Stimulated activated effector memory CD8-positive, alpha-beta T cell treated with anti-CD3 and anti-CD28 coated beads, Interleukin-12 subunit alpha, Interleukin-12 subunit beta, amount 100 ng/mL, for 72 hours (primary cell): ENCODE results near the gene ATG4B.

Experiments
- ATAC-seq: fragments of 150-1000 bp; cut with Tn5 transposase; 2 replicates; pipeline ENCODE4 v1.10.0; 2021
- DNase-seq, 2 donors: peaks; one replicate each; pipeline ENCODE4 v3.0.0; 2021 to 2022; ENCODE audit warnings: low spot score in 2 of 2
- H3K27ac Mint-ChIP-seq: one replicate; pipeline ENCODE4 v1.8.0; 2022; ENCODE audit warnings: mild to moderate bottlenecking, mixed read lengths
- H3K36me3 Mint-ChIP-seq: one replicate; pipeline ENCODE4 v1.8.0; 2022; ENCODE audit warnings: mild to moderate bottlenecking, mixed read lengths
- H3K4me1 Mint-ChIP-seq: one replicate; pipeline ENCODE4 v1.8.0; 2022; ENCODE audit warnings: mixed read lengths
- H3K4me3 Mint-ChIP-seq: one replicate; pipeline ENCODE4 v1.8.0; 2022; ENCODE audit warnings: mild to moderate bottlenecking, mixed read lengths
- H3K9me3 Mint-ChIP-seq: one replicate; pipeline ENCODE4 v1.8.0; 2022; ENCODE audit warnings: mixed read lengths

ATG4B gene

DNA sequence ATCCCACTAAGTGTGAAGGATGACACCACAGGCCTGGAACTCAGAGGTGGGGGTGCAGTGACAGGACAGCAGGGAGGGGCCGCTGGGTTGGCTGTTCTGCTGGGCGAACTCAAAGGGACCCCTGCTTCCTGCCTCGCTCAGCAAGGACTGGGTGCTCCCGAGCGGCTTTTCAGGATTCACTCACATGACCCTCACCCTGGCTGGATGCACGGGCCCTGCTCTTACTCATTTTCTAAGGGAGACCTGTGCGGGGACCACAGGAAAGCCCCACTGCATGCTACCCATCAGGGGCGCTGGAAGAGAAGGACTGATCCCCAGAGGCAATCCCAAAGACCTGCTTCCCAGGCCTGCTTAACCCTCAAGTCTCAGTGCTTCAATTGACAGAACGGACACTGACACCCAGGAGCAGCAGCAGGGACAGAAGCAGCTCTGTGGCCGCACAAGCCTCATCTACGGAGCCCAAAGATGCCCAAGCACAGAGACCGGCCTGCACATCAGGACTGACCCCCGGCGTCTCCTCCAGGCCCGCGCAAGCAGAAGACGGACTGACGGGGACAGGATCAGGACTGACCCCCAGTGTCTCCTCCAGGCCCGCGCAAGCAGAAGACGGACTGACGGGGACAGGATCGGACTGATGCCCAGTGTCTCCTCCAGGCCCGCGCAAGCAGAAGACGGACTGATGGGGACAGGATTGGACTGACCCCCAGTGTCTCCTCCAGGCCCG lies 30.2 kb upstream of the ATG4B start:
- ATAC-seq, result no peak
- Mint-ChIP-seq H3K4me1 (peaks cover 25% of the 10 kb centered on the region), H3K9me3 (no peaks in the 10 kb centered on the region), H3K36me3 (peaks cover 41% of the 10 kb centered on the region), H3K27ac (no peak overlapping the region), H3K4me3 (no peak overlapping the region)
- DNase-seq, result no peak

DNA sequence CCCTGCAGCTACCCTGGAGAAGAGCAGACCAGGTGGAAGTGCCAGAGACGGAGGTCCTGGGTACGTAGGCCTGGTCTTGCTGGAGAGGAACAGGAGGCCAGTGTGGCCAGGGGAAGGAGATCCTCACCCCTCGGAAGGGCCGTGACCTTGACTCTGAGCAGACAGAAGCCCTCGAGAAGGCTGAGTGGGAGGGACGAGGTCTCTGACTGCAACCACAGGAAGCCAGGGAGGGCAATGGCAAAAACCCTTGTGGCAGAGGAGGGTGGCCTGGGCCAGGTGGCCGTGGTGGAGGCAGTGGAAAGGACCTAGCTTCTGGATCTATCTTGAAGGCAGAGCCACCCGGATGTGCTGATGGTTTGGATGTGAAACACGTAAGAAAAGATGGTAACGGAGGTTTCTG lies 28.6 kb upstream of the ATG4B start:
- peak overlapping the region; percentile 51 for H3K27ac Mint-ChIP-seq
- peaks cover 25% of the 10 kb centered on the region for H3K4me1 Mint-ChIP-seq
- DNase-seq (no peak), ATAC-seq (no peak)
- H3K36me3 Mint-ChIP-seq, result peaks cover 37% of the 10 kb centered on the region
- H3K4me3 Mint-ChIP-seq, result peak overlapping the region; percentile 65
- H3K9me3 Mint-ChIP-seq, result no peaks in the 10 kb centered on the region

DNA sequence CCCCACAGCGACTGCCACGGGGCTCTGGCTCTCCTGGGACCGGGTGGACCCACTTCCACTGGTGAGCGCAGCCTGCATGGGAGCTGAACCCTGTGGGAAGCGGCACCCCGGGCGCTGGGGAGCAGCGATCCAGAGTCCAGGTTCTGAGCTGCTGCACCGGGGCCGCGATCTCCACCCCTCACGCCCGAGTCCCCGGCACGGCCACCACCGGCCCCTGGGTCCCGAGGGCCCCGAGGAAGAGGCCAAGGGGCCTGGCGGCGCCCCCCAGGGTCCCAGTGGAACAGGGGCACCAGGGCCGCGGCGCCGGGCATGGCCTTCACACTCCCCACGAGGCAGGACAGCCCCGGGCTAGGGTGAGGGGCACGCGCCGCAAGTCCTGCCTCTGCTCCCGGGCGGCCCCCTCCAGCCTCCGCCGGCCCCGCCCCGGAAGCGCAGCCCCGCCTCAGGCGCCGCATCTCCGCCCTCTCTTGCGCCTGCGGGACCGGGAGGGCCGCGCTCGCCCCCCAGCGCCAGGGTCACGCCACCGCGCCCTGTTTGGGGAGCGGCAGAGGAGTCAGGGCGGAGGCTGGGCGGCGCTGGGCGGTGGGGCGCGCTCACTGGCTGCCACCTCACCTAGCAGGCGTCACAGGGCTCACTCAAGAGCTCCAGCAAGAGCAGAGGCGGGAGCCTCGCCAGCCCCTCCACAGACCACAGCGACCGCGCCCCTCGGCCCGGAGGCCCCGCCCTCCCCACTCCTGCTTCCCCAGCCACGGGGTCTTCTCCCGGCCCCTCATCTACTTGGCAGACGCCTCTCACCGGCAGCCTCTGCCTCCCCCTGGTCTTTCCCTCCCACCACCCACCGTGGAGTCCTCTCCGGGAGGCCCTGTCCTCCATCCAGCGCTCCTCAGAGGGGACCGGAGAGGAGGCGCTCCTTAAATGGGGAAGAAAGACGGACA lies 27.4 kb upstream of the ATG4B start:
- peak overlapping the region; percentile 93 for H3K27ac Mint-ChIP-seq
- peak; percentile 89 to 93 for DNase-seq
- H3K4me3 Mint-ChIP-seq, result peak overlapping the region; percentile 65
- H3K36me3 Mint-ChIP-seq, result peaks cover 27% of the 10 kb centered on the region
- peak; percentile 99 for ATAC-seq
- H3K9me3 Mint-ChIP-seq, result no peaks in the 10 kb centered on the region
- H3K4me1 Mint-ChIP-seq, result peaks cover 25% of the 10 kb centered on the region

DNA sequence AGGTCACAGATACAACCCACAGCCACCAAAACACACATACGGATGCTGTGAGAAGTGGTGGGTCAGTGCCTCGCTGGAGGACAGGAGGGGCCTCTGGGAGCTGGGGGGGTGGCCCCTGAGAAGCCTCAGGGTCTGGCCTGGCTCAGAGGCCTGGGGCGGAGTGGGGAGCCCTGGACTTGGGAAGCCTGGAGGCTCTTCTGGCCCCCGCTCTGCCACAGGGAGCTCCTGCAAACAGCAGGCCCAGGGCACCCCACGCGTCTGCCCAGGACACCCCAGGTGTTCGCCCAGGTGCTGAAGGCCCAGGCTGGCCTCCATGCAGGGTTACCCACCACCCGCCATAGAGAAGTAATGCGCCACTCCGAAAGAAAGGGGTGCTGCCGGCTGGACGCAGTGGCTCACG lies 26.4 kb upstream of the ATG4B start:
- H3K9me3 Mint-ChIP-seq, result no peaks in the 10 kb centered on the region
- DNase-seq, result no peak
- H3K4me1 Mint-ChIP-seq, result peaks cover 31% of the 10 kb centered on the region
- no peak for ATAC-seq
- peak overlapping the region; percentile 93 for H3K27ac Mint-ChIP-seq
- H3K36me3 Mint-ChIP-seq, result peaks cover 20% of the 10 kb centered on the region
- H3K4me3 Mint-ChIP-seq, result peak overlapping the region; percentile 65

DNA sequence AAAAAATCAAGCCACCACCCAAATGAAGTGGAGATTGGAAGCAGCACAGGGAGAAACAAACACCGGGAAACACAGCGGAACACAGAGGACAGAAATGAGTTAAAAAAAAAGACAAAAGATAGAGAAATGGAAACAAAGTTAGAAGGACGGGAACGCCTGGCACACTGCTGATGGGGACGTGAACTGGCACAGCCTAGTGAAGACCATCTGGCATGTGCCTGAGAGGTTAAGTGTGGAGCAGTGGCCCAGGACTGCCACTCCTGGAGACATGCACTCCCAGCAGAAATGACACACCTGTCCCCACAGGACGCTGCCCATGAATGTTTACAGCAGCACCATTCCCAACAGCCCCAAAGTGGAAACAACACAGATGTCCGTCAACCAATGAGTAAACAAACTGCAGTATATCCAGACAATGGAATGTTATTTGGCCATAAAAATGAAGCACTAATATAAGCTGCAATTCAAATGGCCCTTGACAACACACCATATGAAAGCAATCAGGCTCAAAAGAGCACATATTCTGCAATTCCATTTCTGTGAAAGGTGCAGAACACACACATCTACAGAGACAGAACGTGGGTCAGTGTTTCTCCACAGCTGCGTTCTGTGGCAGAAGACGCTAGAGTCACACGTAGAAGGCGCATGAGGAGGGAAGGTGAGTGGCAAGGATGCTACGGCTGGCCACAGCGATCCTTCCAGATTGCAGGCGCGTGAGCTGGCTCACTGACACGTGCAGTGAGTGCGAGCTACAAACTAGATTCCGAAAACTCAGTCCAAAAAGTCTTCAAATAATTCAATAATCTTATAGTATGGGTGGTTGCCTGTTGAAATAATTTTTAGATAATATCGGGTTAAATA lies 25.1 kb upstream of the ATG4B start:
- Mint-ChIP-seq H3K9me3 (no peaks in the 10 kb centered on the region), H3K4me1 (peaks cover 38% of the 10 kb centered on the region), H3K36me3 (peaks cover 13% of the 10 kb centered on the region), H3K4me3 (no peak overlapping the region), H3K27ac (peak overlapping the region; percentile 1)
- ATAC-seq (no peak), DNase-seq (no peak)

DNA sequence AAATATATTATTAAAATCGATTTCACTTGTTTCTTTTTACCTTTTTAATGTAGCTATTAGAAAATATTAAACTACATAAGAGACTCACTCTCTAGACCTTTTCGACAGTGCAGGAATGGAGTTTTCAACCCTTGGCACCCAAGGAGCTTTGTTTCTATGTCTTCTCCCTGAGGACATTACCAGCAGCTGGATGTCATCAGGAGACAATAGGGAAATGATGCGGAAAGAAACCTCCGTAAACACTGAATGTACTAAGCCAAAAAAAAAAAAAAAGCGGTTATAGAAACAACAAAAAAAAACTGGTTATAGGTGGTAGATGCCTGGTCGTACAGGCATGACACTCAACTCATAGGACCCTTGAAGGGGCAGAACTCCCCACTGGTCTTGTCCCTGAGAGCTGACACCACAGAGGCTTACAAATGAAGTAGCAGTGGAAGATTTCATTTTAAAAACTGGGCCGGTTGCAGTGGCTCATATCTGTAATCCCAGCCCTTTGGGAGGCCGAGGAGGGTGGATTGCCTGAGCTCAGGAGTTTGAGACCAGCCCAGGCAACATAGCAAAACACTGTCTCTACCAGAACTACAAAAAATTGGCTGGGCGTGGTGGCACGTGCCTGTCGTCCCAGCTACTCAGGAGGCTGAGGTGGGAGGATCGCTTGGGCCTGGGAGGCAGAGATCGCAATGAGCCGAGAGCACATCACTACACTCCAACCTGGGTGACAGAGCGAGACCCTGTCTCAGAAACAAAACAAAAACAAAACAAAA lies 24.3 kb upstream of the ATG4B start:
- peaks cover 22% of the 10 kb centered on the region for H3K36me3 Mint-ChIP-seq
- H3K27ac Mint-ChIP-seq, result no peak overlapping the region
- no peak overlapping the region for H3K4me3 Mint-ChIP-seq
- no peak for ATAC-seq
- no peaks in the 10 kb centered on the region for H3K9me3 Mint-ChIP-seq
- H3K4me1 Mint-ChIP-seq, result peaks cover 46% of the 10 kb centered on the region
- no peak for DNase-seq

DNA sequence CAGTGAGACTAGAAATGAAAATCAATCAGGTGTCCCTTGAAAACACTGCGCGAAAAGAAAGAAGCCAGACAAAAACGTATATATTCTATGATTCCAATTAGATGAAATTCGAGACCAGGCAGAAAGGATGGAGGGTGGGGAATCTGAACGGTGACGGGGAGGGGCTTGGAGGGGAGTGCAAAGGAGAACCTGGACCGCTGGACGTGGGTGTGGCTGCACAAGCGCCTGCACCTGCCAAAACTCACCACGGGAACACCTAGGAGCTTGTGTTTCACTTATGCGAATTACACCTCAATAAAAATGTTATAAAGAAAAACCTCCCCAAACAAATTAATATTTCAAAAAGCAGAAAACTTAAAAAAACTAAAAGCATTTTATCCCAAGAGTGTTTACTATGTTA lies 22.5 kb upstream of the ATG4B start:
- Mint-ChIP-seq H3K9me3 (no peaks in the 10 kb centered on the region), H3K4me1 (peaks cover 47% of the 10 kb centered on the region), H3K4me3 (no peak overlapping the region), H3K36me3 (peaks cover 24% of the 10 kb centered on the region), H3K27ac (peak overlapping the region; percentile 34)
- no peak for DNase-seq
- ATAC-seq, result no peak

DNA sequence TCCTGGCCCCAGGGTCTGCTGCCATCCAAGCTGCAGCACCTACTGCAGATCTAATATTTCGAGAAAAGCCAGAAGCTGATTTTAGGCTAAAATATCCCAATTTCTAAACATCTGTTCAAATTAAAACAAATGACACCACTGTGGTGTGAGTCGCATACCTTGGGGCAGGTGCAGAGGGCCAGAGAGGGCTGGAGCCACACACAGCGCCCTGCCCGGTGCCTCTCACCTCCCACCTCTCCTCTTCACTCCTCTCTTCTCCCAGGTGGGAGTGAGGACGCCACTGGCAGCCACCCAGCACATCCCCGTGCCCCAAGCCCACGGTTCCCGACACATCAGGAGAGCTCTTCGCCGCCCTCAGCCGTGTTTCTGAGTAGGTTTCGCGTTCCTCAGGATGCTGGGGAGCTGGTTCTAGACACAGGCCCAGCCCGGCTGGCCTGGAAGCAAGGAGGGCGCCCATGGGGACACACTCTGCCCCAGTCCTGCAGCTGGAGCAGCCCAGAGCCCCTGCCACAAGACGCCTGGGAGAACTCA lies 21.9 kb upstream of the ATG4B start:
- H3K4me1 Mint-ChIP-seq, result peaks cover 45% of the 10 kb centered on the region
- peaks cover 27% of the 10 kb centered on the region for H3K36me3 Mint-ChIP-seq
- peak overlapping the region; percentile 46 for H3K4me3 Mint-ChIP-seq
- DNase-seq (no peak), ATAC-seq (no peak)
- peaks cover under 1% of the 10 kb centered on the region for H3K9me3 Mint-ChIP-seq
- H3K27ac Mint-ChIP-seq, result peak overlapping the region; percentile 79

DNA sequence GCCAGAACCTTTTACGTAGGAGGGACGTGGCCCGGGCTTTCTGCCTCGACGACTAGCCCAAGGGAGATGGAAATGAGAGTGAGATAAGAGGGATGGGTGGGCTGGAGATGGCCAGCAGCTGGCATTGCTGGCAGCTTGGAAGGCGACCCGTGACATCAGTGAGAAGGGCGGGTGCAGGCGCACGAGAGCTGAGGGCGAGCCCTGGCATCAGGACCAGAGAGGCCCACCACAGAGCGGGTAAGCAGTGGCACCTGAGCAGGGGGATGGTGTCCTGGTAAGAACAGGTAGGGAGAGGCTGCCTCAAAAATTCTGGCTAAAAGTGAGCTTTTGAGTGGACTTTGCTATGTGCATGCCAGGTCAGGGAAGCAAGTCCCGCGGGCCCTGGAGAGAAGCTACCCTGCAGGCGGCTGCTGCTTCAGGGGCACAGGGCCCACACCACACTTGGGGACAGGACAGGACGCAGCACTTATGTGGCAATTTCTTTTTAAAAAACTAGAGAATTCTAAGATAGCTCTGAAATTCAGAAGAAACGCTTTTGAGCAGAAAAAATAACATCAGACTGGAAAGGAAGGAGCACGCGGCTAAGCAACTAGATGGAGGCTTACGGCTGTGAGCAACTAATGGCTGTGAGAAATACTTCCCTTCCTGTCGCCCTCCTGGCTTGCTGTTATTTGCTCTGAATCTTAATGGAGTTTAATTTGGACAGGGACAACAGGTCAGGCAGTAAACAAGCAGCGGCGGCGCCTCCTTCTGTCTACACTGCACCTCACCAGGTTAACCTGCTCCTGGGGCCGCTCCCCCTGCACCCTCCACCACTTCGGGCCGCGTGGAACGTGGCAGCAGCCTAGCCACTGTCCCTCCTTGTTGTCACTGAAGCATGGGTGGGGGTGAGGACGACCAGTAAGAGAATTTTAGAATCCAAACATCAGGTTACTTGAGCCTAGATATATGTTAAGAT lies 21.0 kb upstream of the ATG4B start:
- H3K4me3 Mint-ChIP-seq, result peak overlapping the region; percentile 72
- DNase-seq (no peak), ATAC-seq (no peak)
- peaks cover 36% of the 10 kb centered on the region for H3K36me3 Mint-ChIP-seq
- peak overlapping the region; percentile 81 for H3K27ac Mint-ChIP-seq
- peaks cover 3% of the 10 kb centered on the region for H3K9me3 Mint-ChIP-seq
- peaks cover 51% of the 10 kb centered on the region for H3K4me1 Mint-ChIP-seq

DNA sequence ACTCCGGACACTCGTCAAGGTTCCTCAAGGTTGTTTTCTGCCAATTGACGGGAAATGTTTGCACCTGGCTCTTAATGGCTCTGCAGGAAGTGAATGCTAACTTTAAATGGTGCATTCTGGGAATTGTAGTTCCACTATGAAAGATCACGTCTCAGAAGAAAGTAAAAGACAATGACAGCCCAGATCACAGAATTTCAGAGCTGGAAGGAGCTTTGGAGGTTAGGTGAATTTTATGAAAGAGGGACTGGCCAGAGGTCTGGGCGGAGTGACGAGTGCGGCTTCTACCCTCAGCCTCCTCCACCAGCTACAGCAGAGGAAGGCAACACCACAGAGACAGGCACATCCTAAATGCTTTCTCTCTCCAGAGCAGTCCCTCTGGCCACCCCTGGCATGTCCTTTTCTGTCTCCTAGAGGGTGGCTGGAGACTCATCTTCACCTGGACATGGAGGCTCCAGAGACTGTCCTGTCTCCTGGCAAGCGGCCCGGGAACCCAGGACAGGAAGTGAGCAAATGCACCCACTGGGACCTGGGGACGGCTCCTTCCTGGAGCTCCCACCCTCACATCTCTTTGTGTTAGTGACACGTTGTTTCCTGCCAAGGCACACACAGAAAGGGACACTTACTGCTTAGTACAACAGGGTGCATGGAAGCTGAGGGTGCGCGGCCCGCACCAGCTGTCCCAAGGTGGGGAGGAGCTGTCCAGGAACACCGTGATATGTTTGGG lies 19.9 kb upstream of the ATG4B start:
- DNase-seq (no peak), ATAC-seq (no peak)
- H3K4me3 Mint-ChIP-seq, result peak overlapping the region; percentile 72
- peak overlapping the region; percentile 81 for H3K27ac Mint-ChIP-seq
- peaks cover 48% of the 10 kb centered on the region for H3K4me1 Mint-ChIP-seq
- H3K9me3 Mint-ChIP-seq, result peaks cover 3% of the 10 kb centered on the region
- H3K36me3 Mint-ChIP-seq, result peaks cover 46% of the 10 kb centered on the region

DNA sequence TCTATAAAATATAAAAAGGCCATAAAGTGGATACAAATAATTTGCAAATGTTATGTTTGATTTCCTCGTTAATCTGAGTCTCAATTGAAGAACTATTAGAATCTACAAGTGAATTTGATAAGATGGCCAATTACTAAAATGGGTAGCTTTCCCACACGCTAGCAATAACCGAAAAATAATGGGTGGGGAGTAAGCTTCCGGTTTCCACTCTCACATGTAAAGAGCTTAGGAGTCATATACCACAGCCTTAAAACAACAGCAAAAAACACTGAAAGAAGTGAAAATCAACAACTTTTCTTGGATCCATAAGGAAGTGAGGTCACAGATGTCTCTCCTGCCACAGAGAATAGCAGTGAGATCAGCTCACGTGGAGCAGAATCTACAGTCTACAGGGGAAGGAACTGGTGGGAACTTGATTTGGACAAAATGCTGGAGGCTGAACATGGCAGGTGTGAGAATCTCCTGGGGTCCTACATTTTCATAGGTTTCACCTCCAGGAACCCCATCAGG lies 19.1 kb upstream of the ATG4B start:
- H3K27ac Mint-ChIP-seq, result peak overlapping the region; percentile 81
- ATAC-seq, result no peak
- peaks cover 3% of the 10 kb centered on the region for H3K9me3 Mint-ChIP-seq
- H3K4me3 Mint-ChIP-seq, result peak overlapping the region; percentile 72
- H3K4me1 Mint-ChIP-seq, result peaks cover 48% of the 10 kb centered on the region
- DNase-seq, result no peak
- H3K36me3 Mint-ChIP-seq, result peaks cover 44% of the 10 kb centered on the region

DNA sequence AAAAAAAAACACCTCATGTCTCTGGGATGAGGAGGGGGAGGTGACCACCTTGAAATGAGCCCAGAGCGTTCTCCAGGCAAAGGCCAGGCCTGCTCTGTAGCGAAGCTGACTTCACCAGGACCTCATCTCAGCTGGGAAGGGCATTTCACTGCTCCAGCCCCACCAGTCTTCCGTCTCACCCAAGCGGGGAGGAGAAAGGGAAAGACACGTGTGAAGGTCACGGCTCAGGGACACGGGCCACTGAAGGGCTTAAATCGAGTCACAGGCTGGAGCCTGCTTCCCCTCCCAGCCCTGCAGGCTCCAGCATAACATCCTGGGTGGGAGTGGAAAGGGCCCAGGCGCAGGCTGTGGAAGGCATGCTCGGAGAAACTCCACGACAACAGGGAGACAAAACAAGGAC lies 18.7 kb upstream of the ATG4B start:
- Mint-ChIP-seq H3K4me1 (peaks cover 48% of the 10 kb centered on the region), H3K27ac (peak overlapping the region; percentile 81), H3K9me3 (peaks cover 3% of the 10 kb centered on the region), H3K36me3 (peaks cover 43% of the 10 kb centered on the region), H3K4me3 (peak overlapping the region; percentile 72)
- ATAC-seq, result no peak
- DNase-seq, result no peak
